Measurements from ENCODE around the gene MECR.

- TF ChIP-seq POLR2A (IDR thresholded peaks at IDR 0.05; ENCODE audit: low read depth, low read length) = no peak
- no peak for TF ChIP-seq CEBPB (IDR thresholded peaks at IDR 0.05; ENCODE audit: borderline replicate concordance in 1 of 2, low read depth in 2 of 2, low read length in 2 of 2)
- no peak for TF ChIP-seq EP300 (IDR thresholded peaks at IDR 0.05; ENCODE audit: borderline replicate concordance in 1 of 2, control insufficient read depth in 1 of 2, low read depth in 2 of 2, low read length in 2 of 2)
- TF ChIP-seq ASH2L (IDR thresholded peaks at IDR 0.05; ENCODE audit: borderline replicate concordance, low read depth) = no peak
- no peak for TF ChIP-seq TAF1 (IDR thresholded peaks at IDR 0.05; ENCODE audit: borderline replicate concordance, low read depth, low read length)
- TF ChIP-seq POLR2AphosphoS5 (IDR thresholded peaks at IDR 0.05; ENCODE audit: low read length) = no peak
- no peak for TF ChIP-seq ZZZ3 (IDR thresholded peaks at IDR 0.05; ENCODE audit: control insufficient read depth, insufficient read length, low read depth)
- no peak for TF ChIP-seq RFX5 (IDR thresholded peaks at IDR 0.05; ENCODE audit: low read depth, low read length)
- TF ChIP-seq CTCF (IDR thresholded peaks at IDR 0.05 in 2 of 3, conservative IDR thresholded peaks at IDR 0.05 in 1 of 3; ENCODE audit: control insufficient read depth in 2 of 3, extremely low read depth in 1 of 3, insufficient read depth in 1 of 3, low read depth in 3 of 3, low read length in 3 of 3) = no peak
- TF ChIP-seq MYC (IDR thresholded peaks at IDR 0.05; ENCODE audit: insufficient read depth, insufficient read length, insufficient replicate concordance, low read length, severe bottlenecking) = no peak
- no peak for TF ChIP-seq E2F4 (IDR thresholded peaks at IDR 0.05; ENCODE audit: low read depth, low read length)
- no peak for TF ChIP-seq ZNF274 (IDR thresholded peaks at IDR 0.05; ENCODE audit: insufficient read depth, insufficient read length)
- TF ChIP-seq ATF7 (IDR thresholded peaks at IDR 0.05; ENCODE audit: low read depth) = no peak
These were observed 9.7 kb upstream of the MECR start for GRCh38 chr1:29240400-29240837.
